HG03097 (cell line): ENCODE results near the gene SLCO3A1.

Source experiments
- ATAC-seq: cut with Tn5 transposase; IDR thresholded peaks from one replicate; pipeline ENCODE4 v1.9.1; 2021; ENCODE audit not compliant: unreplicated experiment, low FRiP score

SLCO3A1 gene

DNA sequence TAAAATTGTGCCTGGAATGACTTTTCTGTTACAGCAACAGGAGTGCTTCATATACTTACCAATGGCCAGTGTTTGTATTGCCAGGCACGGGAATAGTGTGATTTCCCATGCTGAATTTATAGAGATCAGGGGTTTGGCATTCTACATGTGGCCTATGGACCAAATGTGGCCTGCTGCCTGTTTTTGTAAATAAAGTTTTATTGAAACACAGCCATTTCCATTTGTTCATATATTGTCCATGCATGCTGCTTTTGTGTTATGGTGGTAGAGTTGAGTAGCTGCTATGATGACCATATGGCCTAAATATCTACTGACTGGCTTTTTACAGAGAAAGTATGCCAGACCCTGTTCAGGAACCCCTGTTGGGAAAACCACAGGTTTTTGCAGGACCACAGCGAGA lies 55.6 kb downstream of the SLCO3A1 start:
- no peak for ATAC-seq

DNA sequence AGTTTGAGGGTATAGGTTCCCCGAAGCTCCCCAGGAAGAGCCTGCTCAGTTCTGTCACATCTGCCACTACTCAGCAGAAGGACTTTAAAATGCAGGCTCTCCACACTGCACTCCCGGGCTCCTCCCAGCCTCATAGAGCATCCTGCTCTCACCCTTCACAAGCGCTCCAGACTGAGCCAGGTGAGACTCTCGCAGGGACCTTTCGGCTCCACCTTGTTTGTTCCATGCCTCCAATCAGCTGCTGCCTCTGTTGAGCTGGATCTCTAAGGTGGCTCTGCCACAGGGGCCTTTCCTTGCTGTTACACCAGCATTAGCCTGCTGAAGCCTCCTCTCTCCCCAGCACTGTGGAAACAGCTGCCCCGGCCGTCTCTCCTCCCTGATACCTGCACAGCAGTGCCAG lies 56.1 kb downstream of the SLCO3A1 start:
- no peak for ATAC-seq

DNA sequence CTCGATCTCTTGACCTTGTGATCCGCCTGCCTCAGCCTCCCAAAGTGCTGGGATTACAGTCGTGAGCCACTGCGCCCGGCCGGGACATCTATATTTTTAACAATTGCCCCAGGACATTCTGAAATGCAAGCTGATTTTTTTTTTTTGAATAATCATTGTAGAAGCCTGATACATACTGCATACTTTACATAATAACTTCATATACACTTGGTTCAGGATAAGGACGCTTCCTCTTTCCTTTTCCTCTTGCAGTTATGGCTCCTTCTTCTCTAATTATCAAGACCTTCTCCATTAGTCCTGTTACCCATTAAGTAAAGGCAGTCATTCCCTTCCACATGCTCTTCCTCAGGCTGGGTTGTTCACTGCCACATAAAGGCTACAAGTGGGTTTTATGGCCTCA lies 58.3 kb downstream of the SLCO3A1 start:
- ATAC-seq = no peak

DNA sequence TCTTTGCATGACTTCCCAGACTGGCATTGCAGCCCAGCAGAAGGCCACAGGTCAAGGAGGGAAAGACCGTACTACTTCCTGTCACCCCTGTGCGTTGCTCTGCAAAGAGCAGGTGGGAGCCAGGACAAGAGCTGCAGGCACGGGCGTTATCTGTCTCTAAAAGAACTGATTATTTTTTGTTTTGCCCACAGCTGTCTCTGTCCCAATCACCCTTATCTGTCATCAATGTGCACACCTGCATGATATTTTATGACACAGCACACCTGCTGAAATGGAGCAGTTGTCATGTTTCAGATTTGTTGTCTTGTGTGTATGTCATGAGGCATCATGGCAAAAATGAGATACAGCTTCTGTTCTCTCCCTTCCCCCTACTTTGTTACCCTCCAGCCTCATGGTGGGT lies 58.8 kb downstream of the SLCO3A1 start:
- ATAC-seq = no peak

DNA sequence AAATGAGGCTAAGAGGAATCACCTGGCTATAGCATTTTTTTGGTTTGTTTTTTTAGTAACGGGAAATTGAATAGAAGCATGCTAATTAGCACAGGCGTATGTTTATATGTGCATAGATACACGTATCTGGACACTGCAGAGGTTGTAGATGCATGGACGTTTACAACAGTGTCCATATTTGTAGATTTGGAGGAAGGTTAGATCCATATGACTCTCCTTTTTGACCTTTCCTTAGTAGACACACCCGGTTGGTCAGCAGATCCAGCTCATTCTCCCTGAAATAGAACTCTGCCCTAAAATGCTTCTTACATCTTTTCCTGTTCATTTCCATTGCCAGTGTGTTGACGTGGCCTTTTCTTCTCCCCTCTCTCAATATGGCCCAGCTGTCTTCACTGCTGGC lies 60.1 kb downstream of the SLCO3A1 start:
- no peak for ATAC-seq

DNA sequence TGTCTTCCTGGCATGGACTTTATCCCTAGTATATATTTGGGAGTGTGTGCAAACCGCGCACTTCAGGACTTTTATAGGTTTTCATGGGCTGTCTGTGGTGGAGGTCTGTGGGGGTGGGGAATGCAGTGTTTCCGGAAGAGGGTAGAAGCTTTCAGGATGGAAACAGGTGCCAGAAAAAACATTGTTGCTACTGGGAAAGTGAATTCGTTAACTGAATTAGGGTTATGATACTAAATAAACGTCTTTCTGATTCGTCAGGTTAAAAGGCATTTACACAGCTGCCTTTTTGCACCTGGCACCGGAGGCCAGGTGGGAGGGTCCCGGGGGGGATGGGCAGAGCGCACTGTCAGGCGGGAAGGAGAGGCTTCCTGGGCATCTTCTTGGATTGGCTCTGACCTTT lies 62.1 kb downstream of the SLCO3A1 start:
- ATAC-seq = no peak

DNA sequence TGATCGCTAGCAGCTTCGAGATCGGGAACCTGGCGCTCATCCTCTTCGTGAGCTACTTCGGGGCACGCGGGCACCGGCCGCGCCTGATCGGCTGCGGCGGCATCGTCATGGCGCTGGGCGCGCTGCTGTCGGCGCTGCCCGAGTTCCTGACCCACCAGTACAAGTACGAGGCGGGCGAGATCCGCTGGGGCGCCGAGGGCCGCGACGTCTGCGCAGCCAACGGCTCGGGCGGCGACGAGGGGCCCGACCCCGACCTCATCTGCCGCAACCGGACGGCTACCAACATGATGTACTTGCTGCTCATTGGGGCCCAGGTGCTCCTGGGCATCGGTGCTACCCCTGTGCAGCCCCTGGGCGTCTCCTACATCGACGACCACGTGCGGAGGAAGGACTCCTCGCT lies 62.5 kb downstream of the SLCO3A1 start:
- no peak for ATAC-seq

DNA sequence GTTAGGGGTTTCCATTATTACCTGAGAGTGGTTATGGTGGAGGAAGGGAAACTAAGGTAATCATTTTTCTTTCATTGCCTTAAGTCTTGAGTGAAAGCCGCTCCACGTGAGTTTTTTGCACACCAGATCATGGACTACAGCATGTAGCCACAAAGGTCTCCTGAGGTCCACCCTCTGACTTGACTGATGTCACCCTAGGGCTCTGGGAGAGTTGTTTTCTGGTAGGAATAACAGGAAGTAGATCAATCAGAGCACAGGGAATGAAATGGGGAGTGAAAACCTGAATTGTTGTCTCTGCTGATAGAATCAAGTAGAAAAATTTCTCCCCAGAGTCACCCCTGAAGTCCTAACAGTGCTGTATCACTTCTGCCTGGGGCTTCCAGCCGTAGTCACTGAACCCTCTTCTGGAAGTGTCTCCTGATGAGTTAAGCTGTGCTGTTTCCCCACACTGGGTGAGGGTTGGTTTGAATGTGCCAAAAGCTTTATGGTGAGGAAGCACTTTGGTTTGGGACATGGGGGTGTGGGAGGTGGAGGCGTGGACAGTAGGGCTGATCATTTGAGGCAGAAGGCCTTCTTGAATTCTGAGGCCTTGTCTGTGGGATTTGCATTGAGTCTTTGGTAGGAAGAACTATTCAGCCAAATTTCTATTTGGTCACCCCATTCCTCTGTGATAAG lies 64.3 kb downstream of the SLCO3A1 start:
- ATAC-seq = no peak

DNA sequence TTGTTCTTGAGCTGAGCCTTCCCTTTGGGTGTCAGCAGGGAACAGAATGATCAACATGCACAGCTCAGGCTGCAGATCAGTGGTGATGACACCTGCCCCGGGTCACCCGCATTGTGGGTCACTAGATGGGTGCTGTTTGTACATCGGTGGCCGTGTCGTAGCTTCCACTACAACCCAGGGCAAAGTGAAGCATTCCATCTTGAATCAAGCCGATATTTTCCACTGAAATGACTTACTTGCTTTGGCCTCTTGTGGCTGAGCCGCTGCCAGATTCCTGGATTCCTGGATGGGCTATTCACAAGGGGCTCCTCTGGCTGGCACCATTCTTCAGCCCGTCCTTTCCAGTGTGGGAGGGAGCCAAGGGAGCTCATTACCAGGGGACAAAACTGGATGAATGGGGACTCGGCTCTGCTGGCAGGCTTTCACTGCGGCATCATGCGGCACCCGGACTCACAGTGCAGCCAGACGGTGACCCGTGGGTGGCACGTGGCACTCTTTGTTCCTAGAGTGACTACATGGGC lies 65.6 kb downstream of the SLCO3A1 start:
- ATAC-seq = no peak

DNA sequence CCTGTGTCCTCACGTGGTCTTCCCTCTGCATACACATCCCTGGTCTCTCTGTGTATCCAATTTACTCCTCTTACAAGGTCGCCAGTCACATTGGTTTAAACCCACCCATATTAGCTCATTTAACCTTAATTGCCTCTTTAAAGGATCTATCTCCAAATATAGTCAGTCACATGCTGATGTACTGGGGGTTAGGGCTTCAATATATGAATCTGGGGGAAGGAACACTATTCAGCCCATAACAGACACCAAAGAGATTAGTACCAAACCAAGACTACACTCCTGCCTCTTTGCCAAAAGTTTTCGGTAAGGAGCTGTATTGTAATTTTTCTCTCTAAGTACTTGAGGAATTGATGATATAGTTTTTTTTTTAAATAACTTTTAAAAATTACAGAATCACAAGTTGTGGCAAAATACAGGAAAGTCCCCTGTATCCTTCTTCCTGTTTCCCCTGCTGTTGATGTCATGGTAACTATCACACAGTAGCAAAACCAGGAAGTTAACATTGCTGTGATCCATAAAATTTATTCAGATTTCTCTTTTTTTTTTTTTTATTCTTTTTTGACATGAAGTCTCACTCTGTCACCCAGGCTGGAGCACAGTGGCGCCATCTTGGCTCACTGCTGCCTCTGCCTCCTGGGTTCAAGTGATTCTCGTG lies 67.8 kb downstream of the SLCO3A1 start:
- no peak for ATAC-seq

DNA sequence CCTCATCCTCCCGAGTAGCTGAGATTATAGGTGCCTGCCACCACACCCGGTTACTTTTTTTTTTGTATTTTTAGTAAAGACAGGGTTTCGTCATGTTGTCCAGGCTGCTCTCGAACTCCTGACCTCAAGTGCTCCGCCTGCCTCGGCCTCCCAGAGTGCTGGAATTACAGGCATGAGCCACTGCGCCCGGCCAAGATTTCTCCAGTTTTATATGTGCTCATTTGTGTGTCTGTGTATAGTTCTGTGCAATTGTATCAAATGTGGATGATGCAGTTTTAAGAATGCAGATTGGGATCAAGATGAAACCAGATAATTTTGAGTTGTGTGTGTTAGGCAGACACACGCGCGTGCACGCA lies 68.3 kb downstream of the SLCO3A1 start:
- ATAC-seq = no peak

DNA sequence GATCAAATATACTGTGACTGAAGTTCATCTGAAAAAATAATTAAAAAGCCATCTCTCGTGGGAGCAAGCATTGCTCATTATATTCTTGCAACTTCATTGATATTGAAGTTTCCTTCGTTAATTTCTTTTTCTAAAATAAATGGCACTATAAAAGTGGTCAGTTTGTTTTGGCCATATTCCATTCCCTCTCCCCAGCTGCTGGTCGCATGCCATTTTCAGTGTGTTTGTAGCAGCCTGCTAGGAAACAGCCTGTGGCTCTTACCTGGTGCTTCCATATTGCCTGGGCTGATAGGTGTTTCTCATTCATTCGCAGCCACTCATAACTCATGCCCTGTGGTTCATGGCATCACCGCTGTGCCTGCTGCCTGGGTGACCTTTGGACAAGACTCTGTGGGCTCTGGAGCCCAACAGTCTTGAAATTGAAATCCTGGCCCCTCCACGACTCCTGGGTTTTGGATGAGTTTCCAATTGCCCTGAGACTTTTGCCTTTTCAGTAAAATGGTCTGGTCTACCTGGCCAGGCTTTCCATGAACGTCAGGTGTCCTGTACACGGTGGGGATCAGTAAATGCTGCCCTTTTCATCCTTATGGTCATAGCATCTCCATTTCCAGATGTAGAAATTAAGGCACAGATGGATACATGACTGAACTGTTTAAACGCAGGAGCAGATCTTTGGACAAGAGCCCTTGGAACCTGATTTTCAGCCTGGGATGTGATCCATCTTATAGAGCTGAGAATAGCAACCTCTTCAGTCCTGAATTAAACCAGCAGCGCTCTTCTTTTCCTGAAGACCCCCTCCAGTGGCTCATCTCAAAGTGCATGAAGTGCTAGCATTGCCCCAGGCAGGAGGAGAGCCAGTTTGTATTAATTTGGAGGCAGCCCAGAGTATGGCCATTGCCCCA lies 69.4 kb downstream of the SLCO3A1 start:
- ATAC-seq = no peak

DNA sequence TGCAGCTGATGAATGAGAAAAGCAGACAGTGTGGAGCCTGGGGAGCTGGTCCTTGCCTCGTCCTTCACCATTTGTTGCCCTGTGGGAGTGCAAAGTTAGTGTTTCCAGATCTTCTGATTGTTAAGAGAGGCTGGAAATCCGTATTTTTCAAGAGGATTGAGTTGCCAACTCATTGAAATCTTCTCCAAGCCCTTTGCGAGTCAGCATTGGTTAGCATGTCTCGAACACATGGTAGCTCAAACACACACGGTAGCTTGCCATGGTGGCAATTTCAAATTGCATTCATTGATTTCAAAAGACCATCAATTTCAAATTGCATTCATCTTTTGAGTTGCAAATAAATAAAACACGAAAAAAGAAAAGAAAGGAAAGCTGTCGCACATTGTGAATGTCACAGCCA lies 70.7 kb downstream of the SLCO3A1 start:
- ATAC-seq = no peak

DNA sequence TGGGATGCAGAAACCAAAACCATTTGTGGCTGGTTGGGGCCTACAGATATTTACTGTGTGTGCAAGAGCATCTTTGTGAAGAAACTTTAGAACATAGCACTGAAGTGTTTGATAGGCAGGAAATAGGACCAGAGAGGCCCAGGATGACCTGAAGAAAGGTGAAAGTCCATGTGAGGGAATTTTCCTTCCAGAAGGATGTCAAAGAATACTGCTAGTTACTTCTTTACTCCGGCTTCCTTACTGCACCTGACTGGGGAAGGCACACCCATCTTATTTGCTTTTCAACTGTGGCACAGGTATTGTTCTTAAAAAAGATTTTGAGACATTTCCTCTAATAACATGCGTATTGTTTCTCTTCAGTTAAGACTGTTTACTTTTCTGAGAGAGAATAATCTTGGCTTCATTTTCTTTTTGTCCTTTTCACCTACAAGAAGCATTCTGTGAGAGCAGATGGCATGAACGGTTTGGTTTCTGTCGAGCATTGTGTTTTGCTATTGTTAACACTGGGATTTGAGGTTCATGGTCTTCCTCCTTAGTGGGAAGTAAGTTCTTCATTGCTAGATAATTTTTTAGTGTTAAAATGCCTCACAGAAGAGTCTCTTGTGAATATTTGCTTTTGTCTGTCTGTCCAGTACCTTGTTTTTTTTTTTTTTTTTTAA lies 71.5 kb downstream of the SLCO3A1 start:
- no peak for ATAC-seq

DNA sequence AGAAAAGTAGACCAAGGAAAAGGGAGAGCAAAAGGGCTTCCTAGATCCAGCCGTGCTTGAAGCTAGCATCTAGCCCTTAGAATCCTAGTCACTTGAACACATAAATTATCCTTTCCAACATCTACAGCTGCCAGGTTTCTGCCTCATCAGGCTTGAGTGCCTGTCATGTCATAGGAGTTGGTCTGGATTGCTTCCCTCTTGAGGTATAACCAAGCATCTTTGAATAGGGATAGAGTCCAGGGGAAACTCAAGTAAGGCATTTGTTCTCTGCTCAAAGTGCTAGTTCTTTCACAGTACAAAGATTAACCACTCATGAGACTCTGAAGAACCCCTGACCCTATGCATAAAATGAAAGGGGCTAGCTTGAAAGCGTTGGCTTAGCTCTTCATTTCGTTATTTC lies 72.3 kb downstream of the SLCO3A1 start:
- ATAC-seq = no peak

DNA sequence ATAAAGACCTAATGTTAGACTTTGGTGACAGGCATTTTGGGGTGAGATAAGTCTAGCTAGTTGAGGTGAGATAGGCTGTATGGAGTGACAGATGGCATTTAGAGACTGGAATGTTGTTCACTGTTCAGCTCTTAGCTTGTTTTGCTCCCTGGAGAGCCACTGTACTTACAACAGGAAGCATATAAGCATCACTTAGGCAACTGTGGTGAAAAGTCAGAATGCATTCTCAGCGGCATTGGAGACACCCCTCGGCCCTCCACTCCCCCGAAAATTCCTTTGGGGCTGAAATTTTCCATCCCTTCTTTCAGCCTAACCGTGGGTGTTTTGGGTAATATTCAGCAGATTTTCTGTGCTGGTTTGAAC lies 73.4 kb downstream of the SLCO3A1 start:
- no peak for ATAC-seq

DNA sequence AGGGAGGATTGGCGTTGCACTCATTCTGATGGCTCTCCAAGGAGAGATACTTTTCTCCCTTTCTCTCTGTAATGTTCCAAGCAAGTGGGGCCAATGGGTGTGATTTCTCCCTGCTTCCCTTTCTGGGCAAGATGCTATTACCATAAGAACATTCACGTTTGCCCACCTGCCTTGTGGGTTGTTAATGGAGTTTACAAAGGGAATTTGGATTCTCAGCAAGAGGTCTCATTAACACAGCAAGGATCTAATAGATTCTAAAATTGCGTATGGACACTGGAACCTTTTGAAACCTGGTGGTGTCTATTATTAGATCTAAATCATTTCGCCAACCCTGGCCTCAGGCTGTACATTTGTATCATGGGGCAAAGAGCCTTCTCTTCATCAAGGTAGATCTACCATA lies 74.1 kb downstream of the SLCO3A1 start:
- ATAC-seq = no peak

DNA sequence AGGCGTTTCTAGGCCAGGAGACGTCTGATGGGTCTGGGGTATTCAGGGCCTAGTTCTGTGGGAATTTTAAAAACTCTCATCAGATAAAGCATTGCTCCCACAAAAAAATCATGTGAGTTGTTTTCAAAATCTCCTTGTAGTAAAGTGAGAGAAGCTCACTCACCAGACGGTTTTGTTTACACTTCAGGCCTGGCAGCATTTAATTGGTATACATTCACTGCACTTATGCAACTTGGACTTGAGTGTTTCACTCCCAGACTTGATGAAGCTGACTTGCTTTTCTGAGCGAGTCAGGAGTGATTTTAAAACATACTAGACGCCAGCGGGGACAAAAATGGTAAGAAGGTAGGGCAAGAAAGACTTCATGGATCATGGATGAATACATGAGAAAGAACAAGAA lies 75.2 kb downstream of the SLCO3A1 start:
- no peak for ATAC-seq

DNA sequence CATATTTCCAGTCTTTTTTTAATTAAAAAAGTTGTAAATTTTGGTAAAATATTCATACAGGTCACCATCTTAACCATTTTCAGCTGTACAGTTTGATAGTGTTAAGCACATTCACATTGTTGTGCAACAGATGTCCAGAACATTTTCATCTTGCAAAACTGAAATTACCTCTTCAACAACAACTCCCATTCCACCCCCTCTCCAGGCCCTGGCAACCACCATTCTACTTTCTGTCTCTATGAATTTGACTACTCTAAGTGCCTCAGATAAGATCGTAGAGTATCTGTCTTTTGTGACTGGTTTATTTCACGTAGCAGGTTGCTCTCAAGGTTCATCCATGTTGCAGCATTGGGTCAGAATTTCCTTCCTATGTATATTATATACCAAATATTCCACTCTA lies 76.0 kb downstream of the SLCO3A1 start:
- no peak for ATAC-seq

DNA sequence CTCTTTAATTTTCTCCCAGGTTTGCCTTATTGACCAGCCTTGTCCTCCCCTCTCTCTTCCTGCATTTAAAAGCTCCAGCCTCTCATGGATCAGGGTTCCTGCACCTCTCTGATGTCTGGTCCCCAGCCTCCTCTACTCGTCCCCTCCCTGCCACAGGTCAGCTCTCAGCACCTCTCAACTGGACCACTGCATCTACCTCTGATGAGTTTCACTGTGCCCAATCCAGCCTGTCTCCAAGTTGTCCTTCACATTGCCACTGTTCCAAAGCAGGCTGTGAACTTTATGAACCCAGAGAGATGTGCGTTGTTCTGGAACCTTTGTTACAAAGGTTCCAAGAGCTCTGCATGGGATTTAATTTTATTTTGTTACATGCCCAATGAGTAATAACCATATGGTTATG lies 76.6 kb downstream of the SLCO3A1 start:
- no peak for ATAC-seq

DNA sequence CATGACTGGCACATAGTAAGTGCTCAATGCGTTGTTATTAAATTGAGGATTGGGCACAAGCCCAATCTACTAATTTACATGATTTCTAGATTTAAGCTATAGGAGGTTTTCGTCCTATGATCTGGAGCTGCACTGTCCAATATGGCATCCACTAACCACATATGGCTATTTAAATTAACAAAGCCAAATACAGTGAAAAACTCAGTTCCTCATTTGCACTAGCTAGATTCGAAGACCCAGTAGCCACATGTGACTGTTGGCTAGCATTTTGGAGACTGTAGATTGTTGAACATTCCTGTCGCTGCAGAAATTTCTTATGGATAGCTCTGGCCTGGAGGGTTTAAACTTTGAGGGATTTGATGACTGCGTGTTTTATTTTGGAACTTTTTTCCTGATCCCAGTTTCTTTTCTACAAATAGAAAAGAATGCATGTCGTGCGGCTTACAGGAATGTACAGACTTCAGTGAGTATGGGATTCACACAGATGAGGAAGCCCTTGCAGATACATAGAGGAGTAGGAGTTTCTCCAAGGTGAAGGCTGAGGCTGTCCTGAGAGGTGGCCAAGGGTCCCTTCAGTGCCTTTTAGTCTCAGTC lies 82.8 kb downstream of the SLCO3A1 start:
- no peak for ATAC-seq
